ENCODE data around the gene CYP4F22.

Gene CYP4F22

GRCh38 chr19:15577184-15577771 lies 69.0 kb downstream of the CYP4F22 start:
- no peak for TF ChIP-seq CTCF (conservative IDR thresholded peaks at IDR 0.05; ENCODE audit: low read depth)
- ChIA-PET POLR2A (ENCODE audit: low non-redundant PET) (no interaction called here), CTCF (interaction anchor here (0.5 to 0.6 kb wide), 2 partner anchors 52 to 515 kb away, joined by 3 to 4 read pairs; no protein-coding TSS in a partner anchor)
- no peak overlapping the region for H3K27ac ChIP-seq
- DNase-seq (ENCODE audit: low spot score): no peak

- POLR2A ChIA-PET (ENCODE audit: low non-redundant PET): no interaction called here
- CTCF ChIA-PET: no interaction called here
- no peak for TF ChIP-seq CTCF (conservative IDR thresholded peaks at IDR 0.05; ENCODE audit: low read depth)
- DNase-seq (ENCODE audit: low spot score): no peak
- no peak overlapping the region for H3K27ac ChIP-seq
These were observed 75.0 kb downstream of the CYP4F22 start for GRCh38 chr19:15583346-15583745.

- DNase-seq (ENCODE audit: low spot score): no peak
- POLR2A ChIA-PET (ENCODE audit: low non-redundant PET): no interaction called here
- CTCF ChIA-PET: interaction anchor here (0.8 kb wide), 1 partner anchor 119 kb away, joined by 3 read pairs; no protein-coding TSS in a partner anchor
- no peak overlapping the region for H3K27ac ChIP-seq
- TF ChIP-seq CTCF (conservative IDR thresholded peaks at IDR 0.05; ENCODE audit: low read depth): no peak
These were observed 75.8 kb downstream of the CYP4F22 start for GRCh38 chr19:15584095-15584494.

GRCh38 chr19:15584541-15585115 lies 76.3 kb downstream of the CYP4F22 start:
- H3K27ac ChIP-seq: no peak overlapping the region
- ChIA-PET CTCF (interaction anchor here (0.6 to 0.8 kb wide), 2 partner anchors 119 to 605 kb away, joined by 3 read pairs; no protein-coding TSS in a partner anchor), POLR2A (ENCODE audit: low non-redundant PET) (no interaction called here)
- peak; percentile 79 for DNase-seq (ENCODE audit: low spot score)
- peak; percentile 96 for TF ChIP-seq CTCF (conservative IDR thresholded peaks at IDR 0.05; ENCODE audit: low read depth)

GRCh38 chr19:15587663-15588062 lies 79.3 kb downstream of the CYP4F22 start:
- no peak overlapping the region for H3K27ac ChIP-seq
- POLR2A ChIA-PET (ENCODE audit: low non-redundant PET): no interaction called here
- no peak for DNase-seq (ENCODE audit: low spot score)
- TF ChIP-seq CTCF (conservative IDR thresholded peaks at IDR 0.05; ENCODE audit: low read depth): no peak
- CTCF ChIA-PET: no interaction called here

GRCh38 chr19:15588265-15588664 lies 79.9 kb downstream of the CYP4F22 start:
- DNase-seq (ENCODE audit: low spot score): no peak
- no peak for TF ChIP-seq CTCF (conservative IDR thresholded peaks at IDR 0.05; ENCODE audit: low read depth)
- H3K27ac ChIP-seq: no peak overlapping the region
- ChIA-PET POLR2A (ENCODE audit: low non-redundant PET) (no interaction called here), CTCF (no interaction called here)

Data from RWPE1 (cell line).